ENCODE results near the gene GNAZ. TPM values are rescaled to one million over a fixed set of nuclear protein-coding genes. Genes with fewer than 3 reads are reported as not detected.

GNAZ gene
- total RNA-seq, 1 experiment from 2014 or later, result 1.2 TPM

- Histone ChIP-seq H2AFZ (no peak overlapping the region), H3K4me3 (no peak overlapping the region), H3K36me3 (ENCODE audit: low read depth) (no peaks in the 10 kb centered on the region), H3K9me3 (ENCODE audit: insufficient read depth, low read depth) (no peaks in the 10 kb centered on the region), H3F3A (ENCODE audit: insufficient read depth, low read depth) (no peaks in the 10 kb centered on the region), H3K27ac (no peak overlapping the region), H3K4me1 (replicated peaks; ENCODE audit: insufficient read depth) (no peaks in the 10 kb centered on the region), H3K27me3 (ENCODE audit: insufficient read depth, low read depth) (peaks cover 42% of the 10 kb centered on the region), H3K4me2 (no peak overlapping the region), H3K79me2 (ENCODE audit: low read depth) (no peaks in the 10 kb centered on the region), H4K20me1 (ENCODE audit: insufficient read depth) (no peaks in the 10 kb centered on the region), H3K9me2 (ENCODE audit: insufficient read depth) (no peaks in the 10 kb centered on the region)
- intact Hi-C loops (cut with micrococcal nuclease; ENCODE audit: unreplicated experiment), result no loop called here
- no peak for DNase-seq
- CTCF ChIA-PET, result no interaction called here
- no peak for TF ChIP-seq CTCF (conservative IDR thresholded peaks at IDR 0.05)
- no peak for TF ChIP-seq EZH2 (IDR thresholded peaks at IDR 0.05; ENCODE audit: low read depth)
- no TSS peak for BruUV-seq (replicated peaks)
- POLR2A ChIA-PET (ENCODE audit: unreplicated experiment), result no interaction called here
Measured at GRCh38 chr22:23061471-23062280, 8.6 kb upstream of the GNAZ start.

- ChIA-PET POLR2A (ENCODE audit: unreplicated experiment) (interaction anchor here (0.5 kb wide), 1 partner anchor 82 kb away, joined by 3 read pairs; no protein-coding TSS in a partner anchor), CTCF (no interaction called here)
- H3K27me3 ChIP-seq (ENCODE audit: insufficient read depth, low read depth), result peaks cover 47% of the 10 kb centered on the region
- H3K4me1 ChIP-seq (replicated peaks; ENCODE audit: insufficient read depth), result no peaks in the 10 kb centered on the region
- H3F3A ChIP-seq (ENCODE audit: insufficient read depth, low read depth), result no peaks in the 10 kb centered on the region
- H4K20me1 ChIP-seq (ENCODE audit: insufficient read depth), result no peaks in the 10 kb centered on the region
- no peak for DNase-seq
- H3K9me3 ChIP-seq (ENCODE audit: insufficient read depth, low read depth), result no peaks in the 10 kb centered on the region
- no peaks in the 10 kb centered on the region for H3K79me2 ChIP-seq (ENCODE audit: low read depth)
- intact Hi-C loops (cut with micrococcal nuclease; ENCODE audit: unreplicated experiment), result no loop called here
- H2AFZ ChIP-seq, result no peak overlapping the region
- H3K9me2 ChIP-seq (ENCODE audit: insufficient read depth), result no peaks in the 10 kb centered on the region
- no peak for TF ChIP-seq EZH2 (IDR thresholded peaks at IDR 0.05; ENCODE audit: low read depth)
- no peak for TF ChIP-seq CTCF (conservative IDR thresholded peaks at IDR 0.05)
- no peak overlapping the region for H3K4me3 ChIP-seq
- no peaks in the 10 kb centered on the region for H3K36me3 ChIP-seq (ENCODE audit: low read depth)
- BruUV-seq (replicated peaks), result no TSS peak
- H3K4me2 ChIP-seq, result no peak overlapping the region
- H3K27ac ChIP-seq, result no peak overlapping the region
Measured at GRCh38 chr22:23062616-23063538, 7.4 kb upstream of the GNAZ start.

- H3K27me3 ChIP-seq (ENCODE audit: insufficient read depth, low read depth), result peaks cover 55% of the 10 kb centered on the region
- no peaks in the 10 kb centered on the region for H3K4me1 ChIP-seq (replicated peaks; ENCODE audit: insufficient read depth)
- no peak overlapping the region for H3K27ac ChIP-seq
- no peaks in the 10 kb centered on the region for H3K36me3 ChIP-seq (ENCODE audit: low read depth)
- no peaks in the 10 kb centered on the region for H4K20me1 ChIP-seq (ENCODE audit: insufficient read depth)
- intact Hi-C loops (cut with micrococcal nuclease; ENCODE audit: unreplicated experiment), result no loop called here
- H3F3A ChIP-seq (ENCODE audit: insufficient read depth, low read depth), result no peaks in the 10 kb centered on the region
- H3K4me2 ChIP-seq, result no peak overlapping the region
- no peaks in the 10 kb centered on the region for H3K9me3 ChIP-seq (ENCODE audit: insufficient read depth, low read depth)
- H2AFZ ChIP-seq, result no peak overlapping the region
- TF ChIP-seq CTCF (conservative IDR thresholded peaks at IDR 0.05), result no peak
- TF ChIP-seq EZH2 (IDR thresholded peaks at IDR 0.05; ENCODE audit: low read depth), result no peak
- CTCF ChIA-PET, result no interaction called here
- no peak for DNase-seq
- no peaks in the 10 kb centered on the region for H3K9me2 ChIP-seq (ENCODE audit: insufficient read depth)
- no peak overlapping the region for H3K4me3 ChIP-seq
- no peaks in the 10 kb centered on the region for H3K79me2 ChIP-seq (ENCODE audit: low read depth)
- POLR2A ChIA-PET (ENCODE audit: unreplicated experiment), result no interaction called here
- no TSS peak for BruUV-seq (replicated peaks)
Measured at GRCh38 chr22:23063539-23064380, 6.6 kb upstream of the GNAZ start.
